Natural killer cell (primary cell): ENCODE data around the gene CARD11. TPM values are rescaled to one million over a fixed set of nuclear protein-coding genes. Genes with fewer than 3 reads are reported as not detected.
A peak's percentile ranks its signal among the peaks of the same experiment; 100 is the strongest.

Source experiments
- ATAC-seq, 3 donors: fragments of 150-1000 bp in 2 of 3; fragments of 200-7000 bp in 1 of 3; cut with Tn5 transposase; 1 replicate in 1 of 3; 2 replicates in 2 of 3; pipeline ENCODE4 v1.10.0; 2021; ENCODE audit warnings: mild to moderate bottlenecking in 2 of 3, moderate library complexity in 2 of 3
- DNase-seq, 2 donors: peaks; one replicate each; pipeline versions ENCODE4 v3.0.0 to v3.0.0-alpha.2; 2013 to 2021; ENCODE audit warnings: mixed read lengths in 1 of 2
- H3K27ac ChIP-seq: one replicate; pipeline ENCODE4 v1.5.1; 2013; ENCODE audit warnings: mild to moderate bottlenecking, low read length
- H3K27me3 ChIP-seq: one replicate; pipeline ENCODE4 v1.6.1; 2013; ENCODE audit warnings: low read length; ENCODE audit not compliant: control insufficient read depth, insufficient read depth
- H3K36me3 ChIP-seq: one replicate; pipeline ENCODE4 v1.6.1; 2013; ENCODE audit warnings: low read length; ENCODE audit not compliant: control insufficient read depth, insufficient read depth
- H3K4me1 ChIP-seq: one replicate; pipeline ENCODE4 v1.6.1; 2013; ENCODE audit warnings: low read length; ENCODE audit not compliant: control insufficient read depth, insufficient read depth
- H3K4me3 ChIP-seq: one replicate; pipeline ENCODE4 v1.5.1; 2013; ENCODE audit warnings: low read length
- H3K9me3 ChIP-seq: one replicate; pipeline ENCODE4 v1.6.1; 2013; ENCODE audit warnings: low read length; ENCODE audit not compliant: control insufficient read depth, insufficient read depth
- H3K27ac Mint-ChIP-seq, 2 donors: one replicate each; pipeline ENCODE4 v1.8.0; 2022; ENCODE audit warnings: mild to moderate bottlenecking in 2 of 2, mixed read lengths in 2 of 2, moderate library complexity in 1 of 2
- H3K27me3 Mint-ChIP-seq, 2 donors: one replicate each; pipeline ENCODE4 v1.8.0; 2022; ENCODE audit warnings: low read depth in 2 of 2, mixed read lengths in 2 of 2
- H3K36me3 Mint-ChIP-seq: one replicate; pipeline ENCODE4 v1.8.0; 2022; ENCODE audit warnings: mixed read lengths
- H3K4me1 Mint-ChIP-seq, 2 donors: one replicate each; pipeline ENCODE4 v1.8.0; 2022; ENCODE audit warnings: mixed read lengths in 2 of 2
- H3K4me3 Mint-ChIP-seq: one replicate; pipeline ENCODE4 v1.8.0; 2022; ENCODE audit warnings: mild to moderate bottlenecking, moderate library complexity, mixed read lengths
- H3K9me3 Mint-ChIP-seq, 2 donors: one replicate each; pipeline ENCODE4 v1.8.0; 2022; ENCODE audit warnings: mixed read lengths in 2 of 2
- whole genome bisulfite sequencing: methylation state at CpG from one replicate; pipeline ENCODE4 v1.1.7; 2013; ENCODE audit warnings: missing lambda C conversion rate; ENCODE audit not compliant: insufficient coverage; 5-methylcytosine and 5-hydroxymethylcytosine counted together
- intact Hi-C: fragments of 100-400 bp; cut with micrococcal nuclease; formaldehyde crosslinking; loops from one replicate; pipeline ENCODE4 v1.14.2; 2022
- total RNA-seq, 4 donors: library from RNA; stranded (reverse); fragments of 120-200 nt in 1 of 4; gene quantifications; one replicate each; pipeline versions ENCODE4 v1.2.3 to v1.2.4, GENCODE V29; 2013 to 2022
- TF ChIP-seq, protein P1 (sequence below): fragments of 200-600 bp; IDR thresholded peaks from one replicate; pipeline ENCODE4 v1.8.0; 2022; ENCODE audit warnings: antibody characterized with exemption

Gene CARD11
- total RNA-seq, 3 donors from 2014 or later (not counting 1 experiment from before 2014, with no cell fraction given) = 196 to 233 (median 199) TPM

DNA sequence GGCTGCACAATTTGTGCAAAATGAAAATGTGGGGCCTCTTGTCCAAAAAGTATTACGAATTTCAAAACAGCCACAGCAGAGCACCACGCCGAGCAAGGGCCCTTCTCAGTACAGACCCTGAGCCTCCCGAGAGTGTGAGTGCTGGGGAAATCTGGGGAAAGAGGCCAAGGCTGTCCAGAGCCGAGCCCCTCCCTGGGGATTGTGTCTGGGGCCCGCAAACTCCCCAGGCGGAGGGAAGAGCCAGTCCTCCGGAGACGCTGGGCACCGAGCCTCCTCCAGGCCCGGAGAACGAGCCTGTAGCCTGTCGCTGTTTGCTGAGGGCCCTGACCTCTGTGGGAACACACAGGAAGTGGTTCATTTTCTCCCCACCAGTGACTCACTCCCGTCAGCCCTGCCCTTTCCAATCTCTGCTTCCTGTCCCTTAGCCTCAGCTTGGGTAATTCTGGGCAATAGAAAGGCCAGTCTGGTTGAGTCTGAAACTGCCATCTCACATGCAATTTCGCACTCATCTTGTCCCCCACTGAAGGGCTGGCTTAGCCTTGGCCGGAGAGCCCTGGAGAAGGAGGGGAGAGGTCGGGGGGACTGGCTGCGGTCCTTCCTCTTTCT lies 180.1 kb downstream of the CARD11 start:
- H3K4me3 ChIP-seq = no peak overlapping the region
- Mint-ChIP-seq H3K9me3 (no peaks in the 10 kb centered on the region), H3K4me1 (peaks cover 20 to 22% of the 10 kb centered on the region in 2 donors), H3K4me3 (peak overlapping the region; percentile 70), H3K36me3 (no peaks in the 10 kb centered on the region), H3K27ac (peak overlapping the region; percentile 63 to 91), H3K27me3 (peaks cover 7 to 13% of the 10 kb centered on the region in 2 donors)
- H3K4me1 ChIP-seq = peaks cover 31% of the 10 kb centered on the region
- H3K36me3 ChIP-seq = no peaks in the 10 kb centered on the region
- 4% methylated on average over 14 of the region's 18 CpGs for WGBS
- H3K27me3 ChIP-seq = no peaks in the 10 kb centered on the region
- TF ChIP-seq, protein P1, sequence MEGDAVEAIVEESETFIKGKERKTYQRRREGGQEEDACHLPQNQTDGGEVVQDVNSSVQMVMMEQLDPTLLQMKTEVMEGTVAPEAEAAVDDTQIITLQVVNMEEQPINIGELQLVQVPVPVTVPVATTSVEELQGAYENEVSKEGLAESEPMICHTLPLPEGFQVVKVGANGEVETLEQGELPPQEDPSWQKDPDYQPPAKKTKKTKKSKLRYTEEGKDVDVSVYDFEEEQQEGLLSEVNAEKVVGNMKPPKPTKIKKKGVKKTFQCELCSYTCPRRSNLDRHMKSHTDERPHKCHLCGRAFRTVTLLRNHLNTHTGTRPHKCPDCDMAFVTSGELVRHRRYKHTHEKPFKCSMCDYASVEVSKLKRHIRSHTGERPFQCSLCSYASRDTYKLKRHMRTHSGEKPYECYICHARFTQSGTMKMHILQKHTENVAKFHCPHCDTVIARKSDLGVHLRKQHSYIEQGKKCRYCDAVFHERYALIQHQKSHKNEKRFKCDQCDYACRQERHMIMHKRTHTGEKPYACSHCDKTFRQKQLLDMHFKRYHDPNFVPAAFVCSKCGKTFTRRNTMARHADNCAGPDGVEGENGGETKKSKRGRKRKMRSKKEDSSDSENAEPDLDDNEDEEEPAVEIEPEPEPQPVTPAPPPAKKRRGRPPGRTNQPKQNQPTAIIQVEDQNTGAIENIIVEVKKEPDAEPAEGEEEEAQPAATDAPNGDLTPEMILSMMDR = no peak
- H3K9me3 ChIP-seq = no peaks in the 10 kb centered on the region
- ATAC-seq = peak; percentile 89 to 95 (median 95)
- DNase-seq = peak; percentile 71 to 84
- peak overlapping the region; percentile 69 for H3K27ac ChIP-seq
- intact Hi-C loops = loop anchor here (1.0 to 10.0 kb wide), 2 partner anchors 12 to 811 kb away; no protein-coding TSS in a partner anchor

DNA sequence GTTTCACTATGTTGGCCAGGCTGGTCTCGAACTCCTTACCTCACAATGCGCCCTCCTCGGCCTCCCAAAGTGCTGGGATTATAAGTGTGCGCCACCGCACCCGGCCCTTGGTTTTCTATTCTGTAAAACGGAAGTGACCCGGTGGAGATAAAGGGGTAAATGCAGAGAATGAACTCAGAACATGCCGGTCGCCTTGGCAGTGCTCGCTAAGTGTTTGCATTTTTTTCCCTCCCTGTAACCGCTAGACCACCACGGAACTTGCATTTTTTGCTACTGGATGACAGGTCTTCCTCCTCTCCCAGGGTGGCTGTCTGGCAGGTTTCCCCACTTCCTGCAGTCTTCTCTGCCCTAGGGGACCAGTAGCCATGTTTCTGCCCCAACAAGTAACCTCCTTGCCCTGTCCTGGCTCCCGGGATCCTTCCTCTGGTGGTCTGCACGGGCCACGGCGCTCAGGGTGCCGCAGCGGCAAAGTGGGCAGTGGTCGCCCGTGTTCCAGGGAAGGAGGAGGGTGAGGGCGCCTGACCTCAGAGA lies 180.8 kb downstream of the CARD11 start:
- Mint-ChIP-seq H3K36me3 (no peaks in the 10 kb centered on the region), H3K27ac (peak overlapping the region; percentile 63 to 91), H3K27me3 (peaks cover 10 to 13% of the 10 kb centered on the region in 2 donors), H3K9me3 (no peaks in the 10 kb centered on the region), H3K4me3 (peak overlapping the region; percentile 70), H3K4me1 (peaks cover 20 to 22% of the 10 kb centered on the region in 2 donors)
- H3K4me3 ChIP-seq = no peak overlapping the region
- no peaks in the 10 kb centered on the region for H3K9me3 ChIP-seq
- intact Hi-C loops = loop anchor here (1.0 to 10.0 kb wide), 2 partner anchors 12 to 812 kb away; no protein-coding TSS in a partner anchor
- H3K4me1 ChIP-seq = peaks cover 31% of the 10 kb centered on the region
- no peaks in the 10 kb centered on the region for H3K36me3 ChIP-seq
- WGBS = 82% methylated on average over 22 of the region's 22 CpGs
- peak in 2 of 3 donors; percentile 8 to 32 for ATAC-seq
- H3K27me3 ChIP-seq = no peaks in the 10 kb centered on the region
- H3K27ac ChIP-seq = peak overlapping the region; percentile 69
- TF ChIP-seq, protein P1 = no peak
- DNase-seq = peak in 1 of 2 donors; percentile 67

DNA sequence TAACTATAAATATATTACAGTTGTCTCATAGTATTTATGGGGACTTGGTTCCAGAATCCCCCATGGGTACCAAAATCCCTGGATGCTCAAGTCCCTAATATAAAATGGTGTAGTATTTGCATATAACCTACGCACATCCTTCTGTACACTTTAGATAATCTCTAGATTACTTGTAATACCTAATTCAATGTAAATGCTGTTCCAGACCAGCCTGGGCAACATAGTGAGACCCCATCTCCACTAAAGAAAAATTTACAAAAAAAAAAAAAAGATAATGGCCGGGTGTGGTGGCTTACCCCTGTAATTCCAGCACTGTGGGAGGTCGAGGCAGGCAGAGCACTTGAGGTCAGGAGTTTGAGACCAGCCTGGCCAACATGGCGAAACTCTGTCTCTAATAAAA lies 182.2 kb downstream of the CARD11 start:
- H3K27ac ChIP-seq = no peak overlapping the region
- intact Hi-C loops = loop anchor here (10.0 kb wide), 1 partner anchor 813 kb away; no protein-coding TSS in a partner anchor
- 97% methylated on average over 3 of the region's 4 CpGs for WGBS
- H3K4me3 ChIP-seq = no peak overlapping the region
- TF ChIP-seq, protein P1 = no peak
- ATAC-seq = no peak
- H3K36me3 ChIP-seq = no peaks in the 10 kb centered on the region
- H3K4me1 Mint-ChIP-seq = peaks cover 20 to 22% of the 10 kb centered on the region in 2 donors
- no peak for DNase-seq
- H3K27me3 Mint-ChIP-seq = peaks cover 10 to 13% of the 10 kb centered on the region in 2 donors
- H3K9me3 Mint-ChIP-seq = no peaks in the 10 kb centered on the region
- no peaks in the 10 kb centered on the region for H3K9me3 ChIP-seq
- H3K27me3 ChIP-seq = no peaks in the 10 kb centered on the region
- H3K27ac Mint-ChIP-seq = no peak overlapping the region
- H3K4me3 Mint-ChIP-seq = no peak overlapping the region
- no peaks in the 10 kb centered on the region for H3K36me3 Mint-ChIP-seq
- H3K4me1 ChIP-seq = peaks cover 31% of the 10 kb centered on the region
